Urinary bladder (tissue), 4 donors: Measurements from ENCODE around the gene NCEH1. TPM values are rescaled to one million over a fixed set of nuclear protein-coding genes. Genes with fewer than 3 reads are reported as not detected.

ENCODE experiments used
- DNase-seq: peaks from one replicate; pipeline ENCODE4 v3.0.0-alpha.2; 2015; ENCODE audit errors: extremely low spot score
- H3K27ac ChIP-seq: one replicate; pipeline ENCODE4 v1.5.1; 2013; ENCODE audit warnings: low read depth, mild to moderate bottlenecking, moderate library complexity
- H3K36me3 ChIP-seq: one replicate; pipeline ENCODE4 v1.6.1; 2013; ENCODE audit warnings: mild to moderate bottlenecking, moderate library complexity; ENCODE audit not compliant: insufficient read depth
- H3K4me1 ChIP-seq: one replicate; pipeline ENCODE4 v1.6.1; 2013; ENCODE audit warnings: mild to moderate bottlenecking, moderate library complexity; ENCODE audit not compliant: insufficient read depth
- H3K4me3 ChIP-seq: one replicate; pipeline ENCODE4 v1.5.1; 2013; ENCODE audit warnings: low read depth, low read length
- WGBS: extraction: QIAGEN DNeasy Blood & Tissue Kit; methylation state at CpG from one replicate; pipeline ENCODE4 v1.1.7; 2013; 5-methylcytosine and 5-hydroxymethylcytosine counted together
- polyA plus RNA-seq: library from polyadenylated mRNA; stranded (reverse); fragments of 200-250 nt; gene quantifications from one replicate; pipeline ENCODE4 v1.2.3, GENCODE V29; 2013
- small RNA-seq: library from RNA; depleted of rRNA; stranded (forward); fragments of <200 nt; gene quantifications from one replicate; pipeline ENCODE3, GENCODE V24; 2014
- total RNA-seq: library from RNA; depleted of rRNA; stranded (reverse); fragments of >200 nt; gene quantifications from one replicate; pipeline ENCODE4 v1.2.3, GENCODE V29; 2014
- donor health status: healthy with polysubstance abuse.
- donor health status: healthy.

NCEH1 gene
- total and polyA plus RNA-seq, 2 donors = 2.8 to 8.9 TPM

DNA sequence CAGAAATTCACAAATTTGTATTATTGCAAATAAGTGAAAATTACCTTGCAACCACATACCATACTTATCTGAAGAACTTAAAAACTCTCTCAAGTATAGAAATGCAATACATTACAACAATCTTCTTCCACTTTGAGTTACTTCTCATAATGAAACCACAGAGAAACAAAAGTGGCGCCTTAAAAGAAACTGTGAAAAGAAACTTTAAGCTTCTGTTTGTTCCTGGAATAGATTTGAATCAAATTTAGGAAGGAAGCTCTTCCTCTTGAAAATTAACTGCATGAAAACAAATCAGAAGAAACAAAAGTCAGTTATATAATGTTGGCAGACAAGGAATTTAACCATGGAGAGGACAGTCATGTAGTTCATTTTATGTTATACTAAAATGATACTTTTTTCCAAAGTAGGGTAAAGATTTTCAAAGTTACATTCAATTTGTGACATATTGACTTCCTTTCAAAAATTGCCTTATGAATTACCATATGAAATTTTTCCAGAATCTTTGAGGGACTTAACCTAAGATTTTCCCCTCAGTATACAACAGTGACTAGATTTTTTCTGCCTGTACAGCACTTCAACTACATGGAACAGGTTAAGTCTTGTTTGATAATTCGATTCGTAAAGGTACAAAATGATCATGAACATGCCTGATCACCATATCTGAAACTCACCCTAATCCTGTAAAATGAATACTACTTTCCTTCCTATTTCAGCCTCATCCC is 130.0 kb downstream of the NCEH1 start:
- H3K27ac ChIP-seq = no peak overlapping the region
- WGBS = 76% methylated on average over 3 of the region's 3 CpGs
- no peak for DNase-seq

More for the DNA sequence above, 130.0 kb downstream of the NCEH1 start:
- no peaks in the 10 kb centered on the region for H3K4me1 ChIP-seq
- no peak overlapping the region for H3K4me3 ChIP-seq
- H3K36me3 ChIP-seq = no peaks in the 10 kb centered on the region

Small RNAs within 50 kb of the gene (small RNA-seq; reads per million reads assigned to genes)
- not detected for gene RNU6-547P

Other genes with a start within 250 kb of the NCEH1 start
- gene TNFSF10, start 187.6 kb downstream of the NCEH1 start, total RNA-seq = 74.0 TPM
- gene TNFSF10, start 187.6 kb downstream of the NCEH1 start, polyA plus RNA-seq = 29.4 TPM
- gene ECT2, start 39.7 kb upstream of the NCEH1 start, total RNA-seq = 39.0 TPM
- gene ECT2, start 39.7 kb upstream of the NCEH1 start, polyA plus RNA-seq = 4.0 TPM